ENCODE measurements around the gene DLX5.

DLX5 gene

GRCh38 chr7:97018126-97018601 is 6.5 kb downstream of the DLX5 start:
- no peak for DNase-seq (ENCODE audit: low read depth in 2 of 2)

GRCh38 chr7:97017192-97018125 is 7.2 kb downstream of the DLX5 start:
- no peak for DNase-seq (ENCODE audit: low read depth in 2 of 2)

- DNase-seq (ENCODE audit: low read depth in 2 of 2) = no peak
Measured at GRCh38 chr7:97016381-97017191, 8.0 kb downstream of the DLX5 start.

- no peak for DNase-seq (ENCODE audit: low read depth in 2 of 2)
Measured at GRCh38 chr7:97015756-97016380, 8.8 kb downstream of the DLX5 start.

GRCh38 chr7:97015279-97015678 is 9.4 kb downstream of the DLX5 start:
- DNase-seq (ENCODE audit: low read depth in 2 of 2) = no peak

- DNase-seq (ENCODE audit: low read depth in 2 of 2) = no peak
Measured at GRCh38 chr7:97014145-97014750, 10.4 kb downstream of the DLX5 start.

GRCh38 chr7:97013845-97014134 is 10.8 kb downstream of the DLX5 start:
- DNase-seq (ENCODE audit: low read depth in 2 of 2) = no peak

- DNase-seq (ENCODE audit: low read depth in 2 of 2) = no peak
Measured at GRCh38 chr7:97013134-97013844, 11.3 kb downstream of the DLX5 start.

GRCh38 chr7:97012365-97013133 is 12.1 kb downstream of the DLX5 start:
- DNase-seq (ENCODE audit: low read depth in 2 of 2) = no peak

GRCh38 chr7:97011536-97012364 is 12.9 kb downstream of the DLX5 start:
- no peak for DNase-seq (ENCODE audit: low read depth in 2 of 2)

GRCh38 chr7:97011104-97011503 is 13.5 kb downstream of the DLX5 start:
- no peak for DNase-seq (ENCODE audit: low read depth in 2 of 2)

GRCh38 chr7:97009753-97010732 is 14.6 kb downstream of the DLX5 start:
- DNase-seq (ENCODE audit: low read depth in 2 of 2) = no peak

- no peak for DNase-seq (ENCODE audit: low read depth in 2 of 2)
Measured at GRCh38 chr7:97008275-97008917, 16.2 kb downstream of the DLX5 start.

GRCh38 chr7:97007583-97007861 is 17.1 kb downstream of the DLX5 start:
- DNase-seq (ENCODE audit: low read depth in 2 of 2) = no peak

- no peak for DNase-seq (ENCODE audit: low read depth in 2 of 2)
Measured at GRCh38 chr7:97006816-97007582, 17.6 kb downstream of the DLX5 start.

- no peak for DNase-seq (ENCODE audit: low read depth in 2 of 2)
Measured at GRCh38 chr7:97006055-97006815, 18.4 kb downstream of the DLX5 start.
